ENCODE results near the gene PDLIM3.

Gene PDLIM3

DNA sequence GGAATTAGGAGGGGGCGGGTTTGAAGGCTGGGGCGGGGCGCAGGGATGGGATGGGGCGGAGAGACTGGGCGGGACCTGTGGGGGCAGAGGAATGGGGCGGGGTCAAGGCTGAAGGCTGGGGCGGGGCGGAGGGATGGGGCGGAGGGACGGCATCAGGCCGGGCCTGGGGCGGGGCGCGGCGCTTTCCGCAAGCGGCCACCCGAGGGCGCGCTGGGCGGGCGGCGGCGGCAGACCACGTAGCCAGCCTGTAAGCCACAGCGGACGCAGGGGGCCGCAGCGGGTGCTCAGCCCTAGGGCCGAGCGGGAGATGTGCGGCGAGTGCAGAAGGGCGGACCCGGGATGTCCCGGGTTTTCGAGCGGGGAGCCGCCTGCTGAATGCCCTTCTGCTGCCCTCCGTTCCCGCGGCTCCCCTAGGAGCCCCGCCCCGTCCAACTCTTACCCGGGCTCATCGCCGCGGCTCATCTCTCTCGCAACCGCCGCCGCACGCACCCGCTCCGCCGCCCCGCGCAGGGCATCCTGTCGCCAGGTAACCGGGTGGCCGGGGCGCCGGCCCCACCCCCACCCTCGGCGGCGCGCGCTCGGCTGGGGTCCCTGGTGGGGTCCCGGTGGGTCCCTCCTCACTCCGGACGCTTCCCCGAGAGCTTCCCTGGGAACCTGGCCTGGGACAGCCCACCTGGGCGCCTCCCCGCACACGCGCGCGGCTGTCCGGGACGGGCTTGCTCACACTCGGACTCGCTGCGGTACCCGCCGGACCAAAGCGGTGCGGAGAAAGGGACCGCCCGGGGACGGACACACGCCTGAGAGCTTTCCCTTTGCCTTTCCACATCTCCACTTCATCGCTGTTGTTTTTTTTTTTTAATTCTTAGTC is 63.8 kb downstream of the PDLIM3 start, which contains the start of gene CCDC110 (continued):
- TF ChIP-seq, protein P1, sequence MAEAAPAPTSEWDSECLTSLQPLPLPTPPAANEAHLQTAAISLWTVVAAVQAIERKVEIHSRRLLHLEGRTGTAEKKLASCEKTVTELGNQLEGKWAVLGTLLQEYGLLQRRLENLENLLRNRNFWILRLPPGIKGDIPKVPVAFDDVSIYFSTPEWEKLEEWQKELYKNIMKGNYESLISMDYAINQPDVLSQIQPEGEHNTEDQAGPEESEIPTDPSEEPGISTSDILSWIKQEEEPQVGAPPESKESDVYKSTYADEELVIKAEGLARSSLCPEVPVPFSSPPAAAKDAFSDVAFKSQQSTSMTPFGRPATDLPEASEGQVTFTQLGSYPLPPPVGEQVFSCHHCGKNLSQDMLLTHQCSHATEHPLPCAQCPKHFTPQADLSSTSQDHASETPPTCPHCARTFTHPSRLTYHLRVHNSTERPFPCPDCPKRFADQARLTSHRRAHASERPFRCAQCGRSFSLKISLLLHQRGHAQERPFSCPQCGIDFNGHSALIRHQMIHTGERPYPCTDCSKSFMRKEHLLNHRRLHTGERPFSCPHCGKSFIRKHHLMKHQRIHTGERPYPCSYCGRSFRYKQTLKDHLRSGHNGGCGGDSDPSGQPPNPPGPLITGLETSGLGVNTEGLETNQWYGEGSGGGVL (tag by site-specific recombination; IDR thresholded peaks at IDR 0.05): no peak
- TF ChIP-seq, protein P2, sequence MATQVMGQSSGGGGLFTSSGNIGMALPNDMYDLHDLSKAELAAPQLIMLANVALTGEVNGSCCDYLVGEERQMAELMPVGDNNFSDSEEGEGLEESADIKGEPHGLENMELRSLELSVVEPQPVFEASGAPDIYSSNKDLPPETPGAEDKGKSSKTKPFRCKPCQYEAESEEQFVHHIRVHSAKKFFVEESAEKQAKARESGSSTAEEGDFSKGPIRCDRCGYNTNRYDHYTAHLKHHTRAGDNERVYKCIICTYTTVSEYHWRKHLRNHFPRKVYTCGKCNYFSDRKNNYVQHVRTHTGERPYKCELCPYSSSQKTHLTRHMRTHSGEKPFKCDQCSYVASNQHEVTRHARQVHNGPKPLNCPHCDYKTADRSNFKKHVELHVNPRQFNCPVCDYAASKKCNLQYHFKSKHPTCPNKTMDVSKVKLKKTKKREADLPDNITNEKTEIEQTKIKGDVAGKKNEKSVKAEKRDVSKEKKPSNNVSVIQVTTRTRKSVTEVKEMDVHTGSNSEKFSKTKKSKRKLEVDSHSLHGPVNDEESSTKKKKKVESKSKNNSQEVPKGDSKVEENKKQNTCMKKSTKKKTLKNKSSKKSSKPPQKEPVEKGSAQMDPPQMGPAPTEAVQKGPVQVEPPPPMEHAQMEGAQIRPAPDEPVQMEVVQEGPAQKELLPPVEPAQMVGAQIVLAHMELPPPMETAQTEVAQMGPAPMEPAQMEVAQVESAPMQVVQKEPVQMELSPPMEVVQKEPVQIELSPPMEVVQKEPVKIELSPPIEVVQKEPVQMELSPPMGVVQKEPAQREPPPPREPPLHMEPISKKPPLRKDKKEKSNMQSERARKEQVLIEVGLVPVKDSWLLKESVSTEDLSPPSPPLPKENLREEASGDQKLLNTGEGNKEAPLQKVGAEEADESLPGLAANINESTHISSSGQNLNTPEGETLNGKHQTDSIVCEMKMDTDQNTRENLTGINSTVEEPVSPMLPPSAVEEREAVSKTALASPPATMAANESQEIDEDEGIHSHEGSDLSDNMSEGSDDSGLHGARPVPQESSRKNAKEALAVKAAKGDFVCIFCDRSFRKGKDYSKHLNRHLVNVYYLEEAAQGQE (tag by site-specific recombination; IDR thresholded peaks at IDR 0.05): no peak
- TF ChIP-seq, protein P3, sequence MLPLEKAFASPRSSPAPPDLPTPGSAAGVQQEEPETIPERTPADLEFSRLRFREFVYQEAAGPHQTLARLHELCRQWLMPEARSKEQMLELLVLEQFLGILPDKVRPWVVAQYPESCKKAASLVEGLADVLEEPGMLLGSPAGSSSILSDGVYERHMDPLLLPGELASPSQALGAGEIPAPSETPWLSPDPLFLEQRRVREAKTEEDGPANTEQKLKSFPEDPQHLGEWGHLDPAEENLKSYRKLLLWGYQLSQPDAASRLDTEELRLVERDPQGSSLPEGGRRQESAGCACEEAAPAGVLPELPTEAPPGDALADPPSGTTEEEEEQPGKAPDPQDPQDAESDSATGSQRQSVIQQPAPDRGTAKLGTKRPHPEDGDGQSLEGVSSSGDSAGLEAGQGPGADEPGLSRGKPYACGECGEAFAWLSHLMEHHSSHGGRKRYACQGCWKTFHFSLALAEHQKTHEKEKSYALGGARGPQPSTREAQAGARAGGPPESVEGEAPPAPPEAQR (tag by site-specific recombination; IDR thresholded peaks at IDR 0.05): no peak
- TF ChIP-seq, protein P4, sequence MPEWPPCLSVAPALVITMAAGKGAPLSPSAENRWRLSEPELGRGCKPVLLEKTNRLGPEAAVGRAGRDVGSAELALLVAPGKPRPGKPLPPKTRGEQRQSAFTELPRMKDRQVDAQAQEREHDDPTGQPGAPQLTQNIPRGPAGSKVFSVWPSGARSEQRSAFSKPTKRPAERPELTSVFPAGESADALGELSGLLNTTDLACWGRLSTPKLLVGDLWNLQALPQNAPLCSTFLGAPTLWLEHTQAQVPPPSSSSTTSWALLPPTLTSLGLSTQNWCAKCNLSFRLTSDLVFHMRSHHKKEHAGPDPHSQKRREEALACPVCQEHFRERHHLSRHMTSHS (tag by site-specific recombination; IDR thresholded peaks at IDR 0.05): no peak
- TF ChIP-seq, protein P5, sequence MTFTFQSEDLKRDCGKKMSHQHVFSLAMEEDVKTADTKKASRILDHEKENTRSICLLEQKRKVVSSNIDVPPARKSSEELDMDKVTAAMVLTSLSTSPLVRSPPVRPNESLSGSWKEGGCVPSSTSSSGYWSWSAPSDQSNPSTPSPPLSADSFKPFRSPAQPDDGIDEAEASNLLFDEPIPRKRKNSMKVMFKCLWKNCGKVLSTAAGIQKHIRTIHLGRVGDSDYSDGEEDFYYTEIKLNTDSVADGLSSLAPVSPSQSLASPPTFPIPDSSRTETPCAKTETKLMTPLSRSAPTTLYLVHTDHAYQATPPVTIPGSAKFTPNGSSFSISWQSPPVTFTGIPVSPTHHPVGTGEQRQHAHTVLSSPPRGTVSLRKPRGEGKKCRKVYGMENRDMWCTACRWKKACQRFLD (tag by site-specific recombination; IDR thresholded peaks at IDR 0.05): no peak
- no peak for TF ChIP-seq GLI4 (tag by site-specific recombination; IDR thresholded peaks at IDR 0.05)
- TF ChIP-seq, protein P6, sequence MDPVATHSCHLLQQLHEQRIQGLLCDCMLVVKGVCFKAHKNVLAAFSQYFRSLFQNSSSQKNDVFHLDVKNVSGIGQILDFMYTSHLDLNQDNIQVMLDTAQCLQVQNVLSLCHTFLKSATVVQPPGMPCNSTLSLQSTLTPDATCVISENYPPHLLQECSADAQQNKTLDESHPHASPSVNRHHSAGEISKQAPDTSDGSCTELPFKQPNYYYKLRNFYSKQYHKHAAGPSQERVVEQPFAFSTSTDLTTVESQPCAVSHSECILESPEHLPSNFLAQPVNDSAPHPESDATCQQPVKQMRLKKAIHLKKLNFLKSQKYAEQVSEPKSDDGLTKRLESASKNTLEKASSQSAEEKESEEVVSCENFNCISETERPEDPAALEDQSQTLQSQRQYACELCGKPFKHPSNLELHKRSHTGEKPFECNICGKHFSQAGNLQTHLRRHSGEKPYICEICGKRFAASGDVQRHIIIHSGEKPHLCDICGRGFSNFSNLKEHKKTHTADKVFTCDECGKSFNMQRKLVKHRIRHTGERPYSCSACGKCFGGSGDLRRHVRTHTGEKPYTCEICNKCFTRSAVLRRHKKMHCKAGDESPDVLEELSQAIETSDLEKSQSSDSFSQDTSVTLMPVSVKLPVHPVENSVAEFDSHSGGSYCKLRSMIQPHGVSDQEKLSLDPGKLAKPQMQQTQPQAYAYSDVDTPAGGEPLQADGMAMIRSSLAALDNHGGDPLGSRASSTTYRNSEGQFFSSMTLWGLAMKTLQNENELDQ (tag by site-specific recombination; IDR thresholded peaks at IDR 0.05; ENCODE audit: low read depth): no peak
- TF ChIP-seq, protein P7, sequence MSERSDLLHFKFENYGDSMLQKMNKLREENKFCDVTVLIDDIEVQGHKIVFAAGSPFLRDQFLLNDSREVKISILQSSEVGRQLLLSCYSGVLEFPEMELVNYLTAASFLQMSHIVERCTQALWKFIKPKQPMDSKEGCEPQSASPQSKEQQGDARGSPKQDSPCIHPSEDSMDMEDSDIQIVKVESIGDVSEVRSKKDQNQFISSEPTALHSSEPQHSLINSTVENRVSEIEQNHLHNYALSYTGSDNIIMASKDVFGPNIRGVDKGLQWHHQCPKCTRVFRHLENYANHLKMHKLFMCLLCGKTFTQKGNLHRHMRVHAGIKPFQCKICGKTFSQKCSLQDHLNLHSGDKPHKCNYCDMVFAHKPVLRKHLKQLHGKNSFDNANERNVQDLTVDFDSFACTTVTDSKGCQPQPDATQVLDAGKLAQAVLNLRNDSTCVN (tag by site-specific recombination; optimal IDR thresholded peaks at IDR 0.05): peak; percentile 79
- no peak for TF ChIP-seq ZNF140 (tag by site-specific recombination; IDR thresholded peaks at IDR 0.05)
- TF ChIP-seq, protein P8, sequence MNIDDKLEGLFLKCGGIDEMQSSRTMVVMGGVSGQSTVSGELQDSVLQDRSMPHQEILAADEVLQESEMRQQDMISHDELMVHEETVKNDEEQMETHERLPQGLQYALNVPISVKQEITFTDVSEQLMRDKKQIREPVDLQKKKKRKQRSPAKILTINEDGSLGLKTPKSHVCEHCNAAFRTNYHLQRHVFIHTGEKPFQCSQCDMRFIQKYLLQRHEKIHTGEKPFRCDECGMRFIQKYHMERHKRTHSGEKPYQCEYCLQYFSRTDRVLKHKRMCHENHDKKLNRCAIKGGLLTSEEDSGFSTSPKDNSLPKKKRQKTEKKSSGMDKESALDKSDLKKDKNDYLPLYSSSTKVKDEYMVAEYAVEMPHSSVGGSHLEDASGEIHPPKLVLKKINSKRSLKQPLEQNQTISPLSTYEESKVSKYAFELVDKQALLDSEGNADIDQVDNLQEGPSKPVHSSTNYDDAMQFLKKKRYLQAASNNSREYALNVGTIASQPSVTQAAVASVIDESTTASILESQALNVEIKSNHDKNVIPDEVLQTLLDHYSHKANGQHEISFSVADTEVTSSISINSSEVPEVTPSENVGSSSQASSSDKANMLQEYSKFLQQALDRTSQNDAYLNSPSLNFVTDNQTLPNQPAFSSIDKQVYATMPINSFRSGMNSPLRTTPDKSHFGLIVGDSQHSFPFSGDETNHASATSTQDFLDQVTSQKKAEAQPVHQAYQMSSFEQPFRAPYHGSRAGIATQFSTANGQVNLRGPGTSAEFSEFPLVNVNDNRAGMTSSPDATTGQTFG (tag by site-specific recombination; IDR thresholded peaks at IDR 0.05; ENCODE audit: borderline replicate concordance): no peak
- no peak for TF ChIP-seq ZNF19 (tag by site-specific recombination; IDR thresholded peaks at IDR 0.05; ENCODE audit: low read depth)
- peak; percentile 62 for TF ChIP-seq KLF1 (tag by site-specific recombination; IDR thresholded peaks at IDR 0.05)
- no peak for TF ChIP-seq ZNF202 (tag by site-specific recombination; IDR thresholded peaks at IDR 0.05; ENCODE audit: borderline replicate concordance)
- no peak for TF ChIP-seq ZNF514 (tag by site-specific recombination; IDR thresholded peaks at IDR 0.05)
- TF ChIP-seq ZNF423 (tag by site-specific recombination; IDR thresholded peaks at IDR 0.05): peak; percentile 92
- TF ChIP-seq ZNF776 (tag by site-specific recombination; IDR thresholded peaks at IDR 0.05; ENCODE audit: borderline replicate concordance): no peak
- no peak for TF ChIP-seq ZSCAN16 (tag by site-specific recombination; IDR thresholded peaks at IDR 0.05)
- no peak for TF ChIP-seq ZNF366 (tag by site-specific recombination; conservative IDR thresholded peaks at IDR 0.05)
- no peak for TF ChIP-seq ZNF324 (tag by site-specific recombination; IDR thresholded peaks at IDR 0.05)
- TF ChIP-seq, protein P9, sequence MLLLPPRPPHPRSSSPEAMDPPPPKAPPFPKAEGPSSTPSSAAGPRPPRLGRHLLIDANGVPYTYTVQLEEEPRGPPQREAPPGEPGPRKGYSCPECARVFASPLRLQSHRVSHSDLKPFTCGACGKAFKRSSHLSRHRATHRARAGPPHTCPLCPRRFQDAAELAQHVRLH (tag by site-specific recombination; IDR thresholded peaks at IDR 0.05): no peak
- no peak for TF ChIP-seq ZNF501 (tag by site-specific recombination; IDR thresholded peaks at IDR 0.05)

Measured in HEK293 (cell line).